HL-60 (cell line): ENCODE results near the gene UTP25.

Experiments
- CTCF ChIP-seq: IDR thresholded peaks from one replicate; pipeline ENCODE4 v1.5.1; 2011; ENCODE audit warnings: low read length, control low read depth, inconsistent platforms; ENCODE audit not compliant: insufficient read depth
- GABPA ChIP-seq: IDR thresholded peaks from 2 replicates; pipeline ENCODE4 v1.6.1; 2012; ENCODE audit warnings: low read depth
- POLR2AphosphoS5 ChIP-seq: IDR thresholded peaks from 2 replicates; pipeline ENCODE4 v1.6.1; 2012; ENCODE audit warnings: low read depth
- REST ChIP-seq: IDR thresholded peaks from 2 replicates; pipeline ENCODE4 v1.6.1; 2012; ENCODE audit warnings: low read depth; ENCODE audit not compliant: insufficient replicate concordance
- SPI1 ChIP-seq: IDR thresholded peaks from 2 replicates; pipeline ENCODE4 v1.6.1; 2012; ENCODE audit warnings: low read depth, mild to moderate bottlenecking, borderline replicate concordance

GRCh38 chr1:209860293-209860881, 32.6 kb downstream of the UTP25 start:
- TF ChIP-seq CTCF (peak; percentile 74), POLR2AphosphoS5 (no peak), REST (no peak), GABPA (no peak), SPI1 (no peak)
